NCI-H524 (cell line): Measurements from ENCODE around the gene CTSO.
"Not testable (repeated sequence)": the region's sequence is repeated elsewhere in the genome, so short reads cannot be mapped to it uniquely, and the experiment has no call there.

Experiments
- DNase-seq, 2 experiments: peaks; one replicate each; lab custom pipeline; 2025; lab: John Stamatoyannopoulos, UW

CTSO gene

GRCh38 chr4:155954939-155955338 is 1.3 kb upstream of the CTSO start:
- DNase-seq = no peak

GRCh38 chr4:155954118-155954685 is 536 bp upstream of the CTSO start:
- DNase-seq = no peak

- no peak for DNase-seq
Observed at GRCh38 chr4:155952501-155952901, 1.2 kb downstream of the CTSO start.

- DNase-seq = peak; percentile 37 to 51
Observed at GRCh38 chr4:155950461-155950860, 3.2 kb downstream of the CTSO start.

GRCh38 chr4:155948541-155948940 is 5.1 kb downstream of the CTSO start:
- DNase-seq = no peak

DNA sequence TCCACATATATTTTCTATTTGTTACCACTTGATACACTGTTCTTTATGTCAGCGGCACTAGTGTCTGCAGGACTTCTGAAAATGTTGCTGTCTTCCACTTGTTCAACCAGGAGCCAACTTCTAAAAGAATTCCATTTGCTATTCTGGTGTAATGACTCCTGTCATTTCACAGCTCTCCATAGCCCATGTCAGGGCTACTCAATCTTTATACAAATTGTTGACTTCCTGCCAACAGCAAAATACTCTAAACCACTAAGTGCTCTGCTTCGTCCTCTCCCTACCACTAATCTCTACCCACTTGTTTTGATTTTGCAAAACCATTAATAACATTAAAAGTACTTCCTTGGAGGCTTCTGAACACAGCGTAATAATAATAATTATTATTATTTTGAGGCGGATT is 7.2 kb downstream of the CTSO start:
- no peak for DNase-seq

DNA sequence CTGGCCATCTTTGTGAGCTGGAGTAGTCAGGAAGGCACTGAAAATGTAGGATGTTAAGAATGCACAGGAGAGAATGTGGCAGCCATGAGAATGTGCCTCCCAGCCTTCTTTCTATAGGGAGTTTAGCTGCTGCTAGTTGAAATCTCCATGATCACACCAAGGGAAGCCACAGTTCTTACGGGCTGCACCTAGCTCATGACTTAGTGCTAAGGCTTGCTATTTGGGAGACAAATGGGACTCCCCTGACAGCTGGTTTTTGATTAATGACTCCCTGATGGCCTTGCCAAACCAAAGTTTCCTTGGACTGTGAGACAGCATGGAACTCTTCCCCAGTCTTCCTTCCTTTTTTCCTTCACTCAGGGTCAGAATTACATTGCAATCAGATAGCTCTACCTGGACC is 9.2 kb downstream of the CTSO start:
- no peak for DNase-seq

DNA sequence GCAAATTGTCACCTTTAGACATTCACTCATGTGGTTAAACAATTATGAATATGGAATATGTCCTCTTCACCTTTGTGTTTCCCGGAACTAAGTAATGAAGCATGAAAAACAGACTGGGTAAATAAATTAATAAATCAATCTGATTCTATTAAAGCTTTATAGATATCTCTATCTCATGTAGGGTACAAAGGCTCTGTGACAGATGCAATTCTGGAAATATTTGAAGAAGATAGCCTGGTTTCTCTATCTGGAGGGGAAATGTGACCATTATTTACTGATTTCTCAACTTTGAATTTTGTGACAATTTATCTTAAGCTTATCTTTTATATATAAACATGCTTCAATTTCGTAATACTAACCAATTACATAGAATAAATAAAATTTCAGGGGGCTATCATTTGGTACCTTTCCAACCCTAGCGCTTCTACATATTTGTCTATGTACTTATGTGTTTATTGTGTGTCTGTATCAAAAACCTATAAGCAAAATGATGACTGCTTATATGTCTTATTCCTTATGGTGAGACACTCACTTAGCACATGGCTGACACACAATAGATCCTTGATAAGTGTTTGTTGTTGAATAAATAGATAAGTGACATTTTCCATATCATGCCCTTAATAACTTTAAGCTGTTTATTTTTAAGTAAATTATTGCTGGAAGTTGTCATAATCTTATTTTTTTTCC is 9.9 kb downstream of the CTSO start:
- no peak for DNase-seq

DNA sequence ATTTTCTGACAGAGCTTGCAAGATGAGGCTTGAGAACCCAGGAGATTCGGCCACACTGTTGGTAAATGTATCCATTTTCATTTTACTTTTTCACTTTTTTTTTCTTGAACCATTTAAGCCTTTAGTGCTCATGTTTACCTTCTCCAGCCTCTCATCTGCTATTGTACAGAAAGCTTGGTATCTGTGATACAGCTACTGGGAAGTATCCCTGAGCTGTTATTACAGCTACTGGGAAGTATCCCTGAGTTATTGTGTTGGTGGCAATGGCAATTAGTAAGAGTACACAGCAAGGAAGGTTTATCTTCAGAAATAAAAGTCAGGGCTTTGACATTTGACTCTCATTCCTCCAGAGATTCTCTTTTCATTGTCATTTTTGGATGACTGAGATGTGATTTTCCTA is 11.8 kb downstream of the CTSO start:
- DNase-seq = no peak

DNA sequence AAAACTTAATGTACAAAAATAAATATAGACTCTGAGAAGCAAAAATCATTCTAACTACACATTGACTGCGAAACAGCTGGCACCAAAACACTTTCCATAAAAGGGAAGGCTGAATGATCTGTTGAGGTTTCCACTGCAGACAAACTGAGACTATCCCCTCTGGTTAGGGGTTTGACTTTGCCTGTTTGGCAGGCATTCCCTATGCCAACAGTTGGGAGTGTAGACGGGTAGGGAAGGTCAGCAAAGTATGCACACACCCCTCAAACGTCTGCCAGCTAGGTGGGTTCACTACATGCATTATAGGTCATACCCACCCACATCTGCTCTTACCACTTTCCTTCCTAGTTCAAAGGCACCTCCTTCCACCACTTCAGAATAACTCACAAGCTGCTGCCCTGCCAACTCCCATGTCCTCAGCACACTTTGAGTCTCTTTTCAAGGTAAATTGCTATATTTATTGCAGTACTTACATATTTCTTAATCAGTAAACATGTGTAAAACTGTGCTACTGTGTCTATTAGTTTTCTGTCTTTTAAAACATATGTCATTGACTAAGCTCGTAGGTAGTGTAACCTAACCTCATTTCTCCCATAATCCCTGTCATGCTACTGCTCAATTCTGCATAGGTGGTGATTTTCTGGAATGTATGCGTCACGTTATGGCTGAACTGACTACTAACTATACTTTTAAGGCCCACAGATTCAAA is 12.4 kb downstream of the CTSO start:
- DNase-seq = no peak

GRCh38 chr4:155935389-155935986 is 18.2 kb downstream of the CTSO start:
- DNase-seq = no peak

GRCh38 chr4:155934634-155935033 is 19.0 kb downstream of the CTSO start:
- not testable (repeated sequence) for DNase-seq

DNA sequence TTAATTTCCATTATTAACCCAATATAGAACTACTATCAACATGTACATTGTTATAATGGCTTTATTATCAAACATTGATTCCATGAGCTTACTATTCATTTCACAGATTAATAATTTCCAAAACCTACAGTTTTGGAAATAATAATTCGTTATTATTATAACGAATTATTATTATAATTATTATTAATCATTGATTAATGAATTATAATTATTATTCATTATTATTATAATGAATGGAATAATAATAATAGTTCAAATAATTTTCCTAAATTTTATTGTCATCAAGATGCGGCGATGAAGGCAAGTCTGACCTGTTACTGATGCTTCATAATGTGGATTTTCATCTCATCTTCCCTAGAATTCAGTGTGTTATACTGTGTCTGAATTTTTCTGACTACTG is 22.0 kb downstream of the CTSO start:
- DNase-seq = no peak

DNA sequence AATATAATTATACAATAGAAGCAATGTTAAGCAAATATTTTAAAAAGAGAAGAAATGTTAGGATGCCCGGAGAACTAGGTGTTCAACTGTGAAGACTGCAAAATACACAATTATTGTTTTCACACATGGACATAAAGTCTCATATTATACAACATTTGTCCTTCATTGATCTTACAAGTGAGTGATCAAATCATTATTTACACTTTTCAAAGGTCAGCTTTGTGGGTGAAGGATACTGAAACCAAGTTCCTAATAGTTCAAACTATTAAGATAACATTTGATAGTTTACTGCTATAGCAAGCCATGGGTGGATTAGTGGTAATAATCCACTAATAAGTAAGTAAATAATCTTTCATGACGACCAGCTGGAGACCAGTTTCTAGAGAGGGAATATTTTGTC is 23.3 kb downstream of the CTSO start:
- peak in 1 of 2 experiments; percentile 9 for DNase-seq

DNA sequence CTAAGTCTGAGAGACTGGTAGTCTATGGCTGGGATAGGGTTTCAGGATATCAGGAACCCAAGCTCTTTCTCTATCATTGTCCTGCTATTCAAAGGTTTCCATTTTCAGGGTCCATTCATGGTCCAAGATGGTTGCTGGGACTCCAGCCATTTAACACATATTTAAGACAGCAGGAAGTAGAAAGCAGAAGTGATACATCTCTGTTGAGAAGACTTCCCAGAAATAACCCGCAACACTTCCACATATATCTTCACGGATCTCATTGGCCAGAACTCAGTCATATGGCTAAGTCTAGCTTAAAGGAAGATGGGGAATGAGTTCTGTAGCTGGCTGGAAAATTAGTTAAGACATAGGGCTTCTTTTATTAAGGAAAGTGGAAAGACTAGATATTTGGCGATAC is 23.8 kb downstream of the CTSO start:
- DNase-seq = no peak

GRCh38 chr4:155924637-155925036 is 29.0 kb downstream of the CTSO start:
- no peak for DNase-seq

GRCh38 chr4:155921597-155921996 is 32.1 kb downstream of the CTSO start:
- no peak for DNase-seq

GRCh38 chr4:155914782-155915181 is 38.9 kb downstream of the CTSO start:
- DNase-seq = no peak

- DNase-seq = no peak
Observed at GRCh38 chr4:155911905-155912304, 41.8 kb downstream of the CTSO start.

DNA sequence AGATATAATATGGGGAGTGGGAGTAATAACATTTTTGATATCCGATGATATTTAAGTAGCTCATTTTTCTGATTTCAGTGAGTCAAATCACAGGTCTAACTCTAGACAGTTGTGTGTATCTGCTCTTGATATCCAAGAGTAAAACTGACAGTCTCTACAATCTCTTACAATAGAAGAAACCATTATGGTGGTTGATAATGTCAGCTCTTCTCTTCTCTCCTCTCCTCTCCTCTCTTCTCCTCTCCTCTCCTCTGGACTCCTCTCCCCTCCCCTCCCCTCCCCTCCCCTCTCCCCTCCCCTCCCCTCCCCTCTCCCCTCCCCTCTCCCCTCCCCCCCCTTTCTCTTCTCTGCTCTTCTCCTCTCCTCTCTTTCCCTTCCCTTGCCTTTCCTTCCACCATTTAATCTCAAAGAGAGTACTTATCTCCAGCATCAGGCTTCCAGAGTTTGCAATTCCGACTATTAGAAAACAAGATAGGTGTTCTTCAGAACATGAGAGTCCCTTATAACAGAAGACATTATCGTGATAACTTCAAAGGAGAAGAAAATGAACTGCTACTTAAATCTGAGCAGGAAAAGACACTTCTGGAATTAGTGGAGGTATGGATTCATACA is 43.9 kb downstream of the CTSO start:
- DNase-seq = no peak

- DNase-seq = no peak
Observed at GRCh38 chr4:155908187-155909139, 45.2 kb downstream of the CTSO start.
